ENCODE data around the gene KCNQ1. TPM values are rescaled to one million over a fixed set of nuclear protein-coding genes. Genes with fewer than 3 reads are reported as not detected.

The KCNQ1 gene
- total RNA-seq, 1 donor from 2014 or later: 4.8 TPM

GRCh38 chr11:2660357-2660939 is 215.6 kb downstream of the KCNQ1 start:
- Mint-ChIP-seq H3K27me3 (no peaks in the 10 kb centered on the region), H3K27ac (no peak overlapping the region), H3K4me3 (no peak overlapping the region), H3K9me3 (peaks cover 10% of the 10 kb centered on the region), H3K4me1 (ENCODE audit: unreplicated experiment) (no peaks in the 10 kb centered on the region), H3K36me3 (peaks cover 37% of the 10 kb centered on the region)
- TF ChIP-seq CTCF (conservative IDR thresholded peaks at IDR 0.05): no peak
- no peak for DNase-seq (ENCODE audit: extremely low spot score, unreplicated experiment)

- H3K27ac Mint-ChIP-seq: no peak overlapping the region
- no peaks in the 10 kb centered on the region for H3K4me1 Mint-ChIP-seq (ENCODE audit: unreplicated experiment)
- peaks cover 3% of the 10 kb centered on the region for H3K9me3 Mint-ChIP-seq
- TF ChIP-seq CTCF (conservative IDR thresholded peaks at IDR 0.05): no peak
- H3K27me3 Mint-ChIP-seq: no peaks in the 10 kb centered on the region
- H3K36me3 Mint-ChIP-seq: peaks cover 32% of the 10 kb centered on the region
- no peak overlapping the region for H3K4me3 Mint-ChIP-seq
- no peak for DNase-seq (ENCODE audit: extremely low spot score, unreplicated experiment)
These were observed 216.6 kb downstream of the KCNQ1 start for GRCh38 chr11:2661173-2662023.

- no peak for TF ChIP-seq CTCF (conservative IDR thresholded peaks at IDR 0.05)
- Mint-ChIP-seq H3K36me3 (peaks cover 29% of the 10 kb centered on the region), H3K9me3 (no peaks in the 10 kb centered on the region), H3K4me3 (no peak overlapping the region), H3K4me1 (ENCODE audit: unreplicated experiment) (no peaks in the 10 kb centered on the region), H3K27me3 (no peaks in the 10 kb centered on the region), H3K27ac (no peak overlapping the region)
- no peak for DNase-seq (ENCODE audit: extremely low spot score, unreplicated experiment)
These were observed 217.2 kb downstream of the KCNQ1 start for GRCh38 chr11:2662024-2662312.

DNA sequence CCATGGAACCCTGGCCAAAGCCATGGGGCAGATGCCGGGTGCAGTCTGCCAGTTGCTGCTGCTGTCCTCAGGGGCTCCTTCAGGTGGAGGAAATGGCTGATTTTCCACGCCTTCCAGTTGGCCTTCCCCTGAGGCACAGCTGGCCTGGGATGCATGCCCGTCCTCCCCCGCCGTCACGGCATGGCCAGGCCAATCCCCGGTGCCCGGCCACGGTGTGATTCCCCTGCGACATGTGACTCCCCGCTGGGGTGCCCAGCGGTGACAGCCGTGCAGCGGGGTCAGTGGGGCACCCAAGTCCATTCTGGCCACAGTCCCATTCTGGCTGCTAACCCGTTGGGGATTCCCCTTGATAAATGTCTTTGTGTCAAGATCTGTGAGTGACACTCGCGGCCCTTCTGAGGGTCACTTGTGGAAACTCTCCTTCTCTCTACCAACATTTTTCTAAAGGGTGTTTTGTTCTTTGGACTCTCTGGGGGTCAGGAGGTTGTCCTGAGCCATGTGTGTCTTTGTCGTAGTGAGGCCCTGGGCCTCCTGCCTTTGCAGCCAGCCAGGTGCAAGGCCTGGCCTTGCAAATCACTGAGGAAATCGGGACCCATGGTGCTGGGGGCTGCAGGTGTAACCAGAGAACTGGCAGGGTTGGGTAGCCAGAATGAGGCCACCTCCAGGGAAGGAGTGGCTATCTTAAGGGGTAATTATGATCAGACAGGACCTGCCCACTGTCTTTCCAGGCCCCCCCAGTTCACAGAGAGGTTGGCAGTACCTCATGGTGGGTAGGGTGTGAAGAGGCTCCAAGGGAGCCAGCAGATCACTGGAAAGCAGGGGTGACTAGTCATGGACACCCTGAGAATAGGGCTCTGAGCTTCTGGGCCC is 217.9 kb downstream of the KCNQ1 start:
- no peaks in the 10 kb centered on the region for H3K9me3 Mint-ChIP-seq
- no peak overlapping the region for H3K27ac Mint-ChIP-seq

More for the DNA sequence above, 217.9 kb downstream of the KCNQ1 start:
- no peak for TF ChIP-seq CTCF (conservative IDR thresholded peaks at IDR 0.05)
- Mint-ChIP-seq H3K4me3 (no peak overlapping the region), H3K27me3 (no peaks in the 10 kb centered on the region), H3K36me3 (peaks cover 25% of the 10 kb centered on the region), H3K4me1 (ENCODE audit: unreplicated experiment) (no peaks in the 10 kb centered on the region)
- DNase-seq (ENCODE audit: extremely low spot score, unreplicated experiment): peak; percentile 66

All from type B pancreatic cell (in vitro differentiated cells).